ENCODE data around the gene PTPN3.

The PTPN3 gene

GRCh38 chr9:109506097-109506712, 8.1 kb upstream of the PTPN3 start:
- H3K9me3 ChIP-seq (ENCODE audit: control insufficient read depth, low read length), result no peaks in the 10 kb centered on the region
- H3K27ac ChIP-seq (ENCODE audit: low read depth, low read length, severe bottlenecking), result no peak overlapping the region
- WGBS, 2 experiments (ENCODE audit: insufficient coverage in 2 of 2), result 100% methylated on average over 1 of the region's 3 CpGs; no CpG with 5 or more reads in 1 of the 2 experiments
- H3K36me3 ChIP-seq (ENCODE audit: control insufficient read depth, insufficient read depth, low read length), result no peaks in the 10 kb centered on the region
- H3K4me3 ChIP-seq (ENCODE audit: extremely low read depth, insufficient read depth, low read length, poor library complexity, severe bottlenecking), result no peak overlapping the region
- H3K4me1 ChIP-seq (ENCODE audit: control insufficient read depth, insufficient read depth, low read length, poor library complexity, severe bottlenecking), result peaks cover 6% of the 10 kb centered on the region

- Histone ChIP-seq H3K27ac (ENCODE audit: low read depth, low read length, severe bottlenecking) (no peak overlapping the region), H3K4me3 (ENCODE audit: extremely low read depth, insufficient read depth, low read length, poor library complexity, severe bottlenecking) (no peak overlapping the region), H3K4me1 (ENCODE audit: control insufficient read depth, insufficient read depth, low read length, poor library complexity, severe bottlenecking) (peaks cover 6% of the 10 kb centered on the region), H3K9me3 (ENCODE audit: control insufficient read depth, low read length) (no peaks in the 10 kb centered on the region), H3K36me3 (ENCODE audit: control insufficient read depth, insufficient read depth, low read length) (no peaks in the 10 kb centered on the region)
- 80 to 83% methylated on average over 2 to 5 of the region's 5 CpGs for WGBS, 2 experiments (ENCODE audit: insufficient coverage in 2 of 2)
Measured at GRCh38 chr9:109504689-109505088, 6.6 kb upstream of the PTPN3 start.

- 89% methylated on average over 3 of the region's 5 CpGs; no CpG with 5 or more reads in 1 of the 2 experiments for WGBS, 2 experiments (ENCODE audit: insufficient coverage in 2 of 2)
- Histone ChIP-seq H3K4me3 (ENCODE audit: extremely low read depth, insufficient read depth, low read length, poor library complexity, severe bottlenecking) (no peak overlapping the region), H3K27ac (ENCODE audit: low read depth, low read length, severe bottlenecking) (no peak overlapping the region), H3K36me3 (ENCODE audit: control insufficient read depth, insufficient read depth, low read length) (no peaks in the 10 kb centered on the region), H3K4me1 (ENCODE audit: control insufficient read depth, insufficient read depth, low read length, poor library complexity, severe bottlenecking) (no peaks in the 10 kb centered on the region), H3K9me3 (ENCODE audit: control insufficient read depth, low read length) (no peaks in the 10 kb centered on the region)
Measured at GRCh38 chr9:109500421-109500974, 2.4 kb upstream of the PTPN3 start.

- Histone ChIP-seq H3K9me3 (ENCODE audit: control insufficient read depth, low read length) (no peaks in the 10 kb centered on the region), H3K4me1 (ENCODE audit: control insufficient read depth, insufficient read depth, low read length, poor library complexity, severe bottlenecking) (no peaks in the 10 kb centered on the region), H3K27ac (ENCODE audit: low read depth, low read length, severe bottlenecking) (no peak overlapping the region), H3K4me3 (ENCODE audit: extremely low read depth, insufficient read depth, low read length, poor library complexity, severe bottlenecking) (peak overlapping the region; percentile 28), H3K36me3 (ENCODE audit: control insufficient read depth, insufficient read depth, low read length) (no peaks in the 10 kb centered on the region)
- WGBS, 2 experiments (ENCODE audit: insufficient coverage in 2 of 2), result 1 to 4% methylated on average over 22 to 45 of the region's 56 CpGs
Measured at GRCh38 chr9:109499631-109500410, 1.7 kb upstream of the PTPN3 start.

GRCh38 chr9:109499093-109499630, 1.1 kb upstream of the PTPN3 start:
- H3K9me3 ChIP-seq (ENCODE audit: control insufficient read depth, low read length), result no peaks in the 10 kb centered on the region
- H3K27ac ChIP-seq (ENCODE audit: low read depth, low read length, severe bottlenecking), result no peak overlapping the region
- no peaks in the 10 kb centered on the region for H3K4me1 ChIP-seq (ENCODE audit: control insufficient read depth, insufficient read depth, low read length, poor library complexity, severe bottlenecking)
- H3K4me3 ChIP-seq (ENCODE audit: extremely low read depth, insufficient read depth, low read length, poor library complexity, severe bottlenecking), result peak overlapping the region; percentile 28
- no peaks in the 10 kb centered on the region for H3K36me3 ChIP-seq (ENCODE audit: control insufficient read depth, insufficient read depth, low read length)
- 19 to 32% methylated on average over 9 to 11 of the region's 12 CpGs for WGBS, 2 experiments (ENCODE audit: insufficient coverage in 2 of 2)

- H3K9me3 ChIP-seq (ENCODE audit: control insufficient read depth, low read length), result no peaks in the 10 kb centered on the region
- WGBS, 2 experiments (ENCODE audit: insufficient coverage in 2 of 2), result 9 to 17% methylated on average over 23 to 44 of the region's 82 CpGs
- peak overlapping the region; percentile 26 for H3K4me3 ChIP-seq (ENCODE audit: extremely low read depth, insufficient read depth, low read length, poor library complexity, severe bottlenecking)
- no peak overlapping the region for H3K27ac ChIP-seq (ENCODE audit: low read depth, low read length, severe bottlenecking)
- no peaks in the 10 kb centered on the region for H3K4me1 ChIP-seq (ENCODE audit: control insufficient read depth, insufficient read depth, low read length, poor library complexity, severe bottlenecking)
- no peaks in the 10 kb centered on the region for H3K36me3 ChIP-seq (ENCODE audit: control insufficient read depth, insufficient read depth, low read length)
Measured at GRCh38 chr9:109497226-109498153, 617 bp downstream of the PTPN3 start.

GRCh38 chr9:109496841-109497225, 1.3 kb downstream of the PTPN3 start:
- WGBS, 2 experiments (ENCODE audit: insufficient coverage in 2 of 2), result 83 to 95% methylated on average over 3 of the region's 4 CpGs
- no peaks in the 10 kb centered on the region for H3K36me3 ChIP-seq (ENCODE audit: control insufficient read depth, insufficient read depth, low read length)
- H3K4me1 ChIP-seq (ENCODE audit: control insufficient read depth, insufficient read depth, low read length, poor library complexity, severe bottlenecking), result no peaks in the 10 kb centered on the region
- H3K27ac ChIP-seq (ENCODE audit: low read depth, low read length, severe bottlenecking), result no peak overlapping the region
- no peaks in the 10 kb centered on the region for H3K9me3 ChIP-seq (ENCODE audit: control insufficient read depth, low read length)
- H3K4me3 ChIP-seq (ENCODE audit: extremely low read depth, insufficient read depth, low read length, poor library complexity, severe bottlenecking), result no peak overlapping the region

- 80 to 87% methylated on average over 1 to 3 of the region's 3 CpGs for WGBS, 2 experiments (ENCODE audit: insufficient coverage in 2 of 2)
- Histone ChIP-seq H3K9me3 (ENCODE audit: control insufficient read depth, low read length) (no peaks in the 10 kb centered on the region), H3K36me3 (ENCODE audit: control insufficient read depth, insufficient read depth, low read length) (no peaks in the 10 kb centered on the region), H3K27ac (ENCODE audit: low read depth, low read length, severe bottlenecking) (no peak overlapping the region), H3K4me1 (ENCODE audit: control insufficient read depth, insufficient read depth, low read length, poor library complexity, severe bottlenecking) (no peaks in the 10 kb centered on the region), H3K4me3 (ENCODE audit: extremely low read depth, insufficient read depth, low read length, poor library complexity, severe bottlenecking) (no peak overlapping the region)
Measured at GRCh38 chr9:109496218-109496617, 1.9 kb downstream of the PTPN3 start.

GRCh38 chr9:109493648-109494047, 4.5 kb downstream of the PTPN3 start:
- no peaks in the 10 kb centered on the region for H3K9me3 ChIP-seq (ENCODE audit: control insufficient read depth, low read length)
- no peak overlapping the region for H3K27ac ChIP-seq (ENCODE audit: low read depth, low read length, severe bottlenecking)
- H3K36me3 ChIP-seq (ENCODE audit: control insufficient read depth, insufficient read depth, low read length), result no peaks in the 10 kb centered on the region
- WGBS, 2 experiments (ENCODE audit: insufficient coverage in 2 of 2), result 82 to 90% methylated on average over 5 to 6 of the region's 6 CpGs
- no peaks in the 10 kb centered on the region for H3K4me1 ChIP-seq (ENCODE audit: control insufficient read depth, insufficient read depth, low read length, poor library complexity, severe bottlenecking)
- H3K4me3 ChIP-seq (ENCODE audit: extremely low read depth, insufficient read depth, low read length, poor library complexity, severe bottlenecking), result no peak overlapping the region

- WGBS, 2 experiments (ENCODE audit: insufficient coverage in 2 of 2), result 81 to 95% methylated on average over 2 of the region's 2 CpGs
- Histone ChIP-seq H3K27ac (ENCODE audit: low read depth, low read length, severe bottlenecking) (no peak overlapping the region), H3K36me3 (ENCODE audit: control insufficient read depth, insufficient read depth, low read length) (no peaks in the 10 kb centered on the region), H3K4me3 (ENCODE audit: extremely low read depth, insufficient read depth, low read length, poor library complexity, severe bottlenecking) (no peak overlapping the region), H3K4me1 (ENCODE audit: control insufficient read depth, insufficient read depth, low read length, poor library complexity, severe bottlenecking) (peaks cover 6% of the 10 kb centered on the region), H3K9me3 (ENCODE audit: control insufficient read depth, low read length) (no peaks in the 10 kb centered on the region)
Measured at GRCh38 chr9:109491590-109491989, 6.5 kb downstream of the PTPN3 start.

Measured in mesodermal cell (in vitro differentiated cells).